ENCODE measurements around the gene ETFA. TPM values are rescaled to one million over a fixed set of nuclear protein-coding genes. Genes with fewer than 3 reads are reported as not detected.

The ETFA gene
- total and polyA plus RNA-seq, 4 experiments from 2014 or later = 47.7 to 106 (median 76.5) TPM

DNA sequence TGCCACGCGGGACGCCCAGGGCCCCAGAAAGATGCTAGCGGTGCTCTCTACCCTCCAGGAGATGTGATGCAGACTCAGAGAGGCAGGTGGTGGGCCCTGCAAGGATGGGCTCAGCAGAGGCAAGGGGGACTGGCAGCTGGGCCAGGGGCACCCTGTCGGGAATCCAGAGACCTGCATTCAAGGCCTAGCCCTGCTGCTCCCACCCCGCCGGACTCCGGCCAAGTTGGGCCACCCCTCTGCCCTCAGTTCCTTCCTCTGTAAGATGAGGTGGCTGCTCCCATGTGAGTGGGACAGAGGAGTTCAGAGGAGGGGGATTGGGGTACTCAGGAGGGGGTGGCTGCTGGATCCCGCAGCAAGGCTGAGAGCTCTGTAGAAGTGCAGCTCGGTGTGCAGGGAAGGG is 135.2 kb downstream of the ETFA start:
- intact Hi-C loops (cut with micrococcal nuclease) = no loop called here
- no peaks in the 10 kb centered on the region for H3K27me3 ChIP-seq (ENCODE audit: insufficient read depth, low read length)
- ChIA-PET CTCF (ENCODE audit: partially characterized antibody) (no interaction called here), POLR2A (ENCODE audit: partially characterized antibody) (no interaction called here)
- Mint-ChIP-seq H3K4me1 (peaks cover 0 to 2% (median 0%) of the 10 kb centered on the region in 4 donors), H3K27me3 (peaks cover 10 to 27% of the 10 kb centered on the region in 2 donors), H3K27ac (no peak overlapping the region), H3K4me3 (no peak overlapping the region), H3K36me3 (no peaks in the 10 kb centered on the region), H3K9me3 (no peaks in the 10 kb centered on the region)
- no peak for DNase-seq
- no peak overlapping the region for H3K27ac ChIP-seq (ENCODE audit: low read depth, low read length)
- H3K4me1 ChIP-seq (ENCODE audit: insufficient read depth, low read length) = peaks cover 3% of the 10 kb centered on the region
- H3K36me3 ChIP-seq (ENCODE audit: insufficient read depth, low read length) = no peaks in the 10 kb centered on the region
- no peaks in the 10 kb centered on the region for H3K9me3 ChIP-seq (ENCODE audit: control insufficient read depth in 1 of 2, low read length in 2 of 2)
- H3K4me3 ChIP-seq (ENCODE audit: low read length in 2 of 2) = no peak overlapping the region

- Histone ChIP-seq H3K27me3 (ENCODE audit: insufficient read depth, low read length) (no peaks in the 10 kb centered on the region), H3K9me3 (ENCODE audit: control insufficient read depth in 1 of 2, low read length in 2 of 2) (no peaks in the 10 kb centered on the region), H3K36me3 (ENCODE audit: insufficient read depth, low read length) (no peaks in the 10 kb centered on the region), H3K4me1 (ENCODE audit: insufficient read depth, low read length) (no peaks in the 10 kb centered on the region), H3K4me3 (ENCODE audit: low read length in 2 of 2) (no peak overlapping the region), H3K27ac (ENCODE audit: low read depth, low read length) (no peak overlapping the region)
- H3K27ac Mint-ChIP-seq = no peak overlapping the region
- no peak for DNase-seq
- peaks cover 10 to 27% of the 10 kb centered on the region in 2 donors for H3K27me3 Mint-ChIP-seq
- no peaks in the 10 kb centered on the region for H3K36me3 Mint-ChIP-seq
- intact Hi-C loops (cut with micrococcal nuclease) = no loop called here
- no peak overlapping the region for H3K4me3 Mint-ChIP-seq
- no peaks in the 10 kb centered on the region for H3K9me3 Mint-ChIP-seq
- no peaks in the 10 kb centered on the region for H3K4me1 Mint-ChIP-seq
- ChIA-PET POLR2A (ENCODE audit: partially characterized antibody) (no interaction called here), CTCF (ENCODE audit: partially characterized antibody) (no interaction called here)
Measured at GRCh38 chr15:76175442-76175841, 135.8 kb downstream of the ETFA start.

- H3K9me3 Mint-ChIP-seq = no peaks in the 10 kb centered on the region
- H3K27ac Mint-ChIP-seq = no peak overlapping the region
- Histone ChIP-seq H3K36me3 (ENCODE audit: insufficient read depth, low read length) (no peaks in the 10 kb centered on the region), H3K4me3 (ENCODE audit: low read length in 2 of 2) (no peak overlapping the region), H3K27me3 (ENCODE audit: insufficient read depth, low read length) (no peaks in the 10 kb centered on the region), H3K9me3 (ENCODE audit: control insufficient read depth in 1 of 2, low read length in 2 of 2) (no peaks in the 10 kb centered on the region), H3K4me1 (ENCODE audit: insufficient read depth, low read length) (no peaks in the 10 kb centered on the region), H3K27ac (ENCODE audit: low read depth, low read length) (no peak overlapping the region)
- no peaks in the 10 kb centered on the region for H3K4me1 Mint-ChIP-seq
- CTCF ChIA-PET (ENCODE audit: partially characterized antibody) = no interaction called here
- intact Hi-C loops (cut with micrococcal nuclease) = no loop called here
- H3K27me3 Mint-ChIP-seq = peaks cover 10 to 26% of the 10 kb centered on the region in 2 donors
- no peaks in the 10 kb centered on the region for H3K36me3 Mint-ChIP-seq
- no peak for DNase-seq
- POLR2A ChIA-PET (ENCODE audit: partially characterized antibody) = no interaction called here
- no peak overlapping the region for H3K4me3 Mint-ChIP-seq
Measured at GRCh38 chr15:76174654-76175053, 136.6 kb downstream of the ETFA start.

DNA sequence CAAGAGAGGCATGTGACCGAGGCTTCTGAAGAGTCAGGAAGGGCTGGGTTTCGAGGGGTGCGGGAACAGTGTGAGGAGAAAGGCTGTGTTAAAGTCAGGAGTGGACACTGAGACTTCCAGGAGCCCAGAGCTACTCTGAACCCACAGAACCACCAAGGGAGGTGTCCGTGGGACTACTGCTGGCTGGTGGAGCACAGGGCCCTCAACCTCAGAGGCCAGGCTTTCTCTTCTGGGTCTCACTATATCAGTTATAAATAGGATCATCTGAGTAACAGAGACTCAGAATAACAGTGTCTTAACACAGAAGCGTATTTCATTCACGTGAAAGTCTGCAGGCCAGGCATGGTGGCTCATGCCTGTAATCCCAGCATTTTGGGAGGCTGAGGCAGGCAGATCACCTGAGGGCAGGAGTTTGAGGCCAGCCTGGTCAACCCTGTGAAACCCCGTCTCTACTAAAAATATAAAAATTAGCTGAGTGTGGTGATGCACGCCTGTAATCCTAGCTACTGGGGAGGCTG is 137.9 kb downstream of the ETFA start:
- H3K9me3 Mint-ChIP-seq = no peaks in the 10 kb centered on the region
- CTCF ChIA-PET (ENCODE audit: partially characterized antibody) = no interaction called here
- no peaks in the 10 kb centered on the region for H3K4me1 Mint-ChIP-seq
- intact Hi-C loops (cut with micrococcal nuclease) = no loop called here
- Histone ChIP-seq H3K36me3 (ENCODE audit: insufficient read depth, low read length) (no peaks in the 10 kb centered on the region), H3K4me1 (ENCODE audit: insufficient read depth, low read length) (no peaks in the 10 kb centered on the region), H3K27ac (ENCODE audit: low read depth, low read length) (no peak overlapping the region), H3K4me3 (ENCODE audit: low read length in 2 of 2) (no peak overlapping the region), H3K9me3 (ENCODE audit: control insufficient read depth in 1 of 2, low read length in 2 of 2) (no peaks in the 10 kb centered on the region), H3K27me3 (ENCODE audit: insufficient read depth, low read length) (no peaks in the 10 kb centered on the region)
- no peak overlapping the region for H3K27ac Mint-ChIP-seq
- POLR2A ChIA-PET (ENCODE audit: partially characterized antibody) = no interaction called here
- H3K36me3 Mint-ChIP-seq = no peaks in the 10 kb centered on the region
- peaks cover 10 to 18% of the 10 kb centered on the region in 2 donors for H3K27me3 Mint-ChIP-seq
- no peak overlapping the region for H3K4me3 Mint-ChIP-seq
- DNase-seq = no peak

DNA sequence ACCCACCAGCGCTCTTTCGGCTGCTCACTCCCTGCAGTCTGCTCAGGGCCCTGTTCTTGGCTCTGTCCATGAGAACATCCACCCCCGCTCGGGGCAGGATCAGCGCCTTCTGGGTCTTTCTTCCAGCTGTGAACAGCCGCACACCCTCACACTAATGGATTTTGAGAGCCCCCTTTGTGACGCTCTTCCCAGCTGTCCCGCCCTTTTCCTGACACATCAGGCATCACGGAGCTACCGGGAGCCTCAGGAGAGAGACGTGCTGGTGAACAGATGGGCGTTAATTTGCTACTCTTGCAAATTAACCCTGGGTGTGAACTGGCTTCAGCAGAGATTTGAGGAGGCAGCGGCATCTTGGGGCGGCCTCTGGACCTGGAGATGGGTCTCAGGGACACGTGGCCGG is 138.5 kb downstream of the ETFA start:
- no peak overlapping the region for H3K27ac ChIP-seq (ENCODE audit: low read depth, low read length)
- Mint-ChIP-seq H3K4me3 (no peak overlapping the region), H3K27ac (no peak overlapping the region), H3K9me3 (no peaks in the 10 kb centered on the region), H3K4me1 (no peaks in the 10 kb centered on the region), H3K36me3 (no peaks in the 10 kb centered on the region), H3K27me3 (peaks cover 8 to 14% of the 10 kb centered on the region in 2 donors)
- ChIA-PET CTCF (ENCODE audit: partially characterized antibody) (no interaction called here), POLR2A (ENCODE audit: partially characterized antibody) (no interaction called here)
- DNase-seq = no peak
- no peak overlapping the region for H3K4me3 ChIP-seq (ENCODE audit: low read length in 2 of 2)
- intact Hi-C loops (cut with micrococcal nuclease) = no loop called here
- H3K27me3 ChIP-seq (ENCODE audit: insufficient read depth, low read length) = no peaks in the 10 kb centered on the region
- H3K4me1 ChIP-seq (ENCODE audit: insufficient read depth, low read length) = no peaks in the 10 kb centered on the region
- no peaks in the 10 kb centered on the region for H3K9me3 ChIP-seq (ENCODE audit: control insufficient read depth in 1 of 2, low read length in 2 of 2)
- H3K36me3 ChIP-seq (ENCODE audit: insufficient read depth, low read length) = no peaks in the 10 kb centered on the region

DNA sequence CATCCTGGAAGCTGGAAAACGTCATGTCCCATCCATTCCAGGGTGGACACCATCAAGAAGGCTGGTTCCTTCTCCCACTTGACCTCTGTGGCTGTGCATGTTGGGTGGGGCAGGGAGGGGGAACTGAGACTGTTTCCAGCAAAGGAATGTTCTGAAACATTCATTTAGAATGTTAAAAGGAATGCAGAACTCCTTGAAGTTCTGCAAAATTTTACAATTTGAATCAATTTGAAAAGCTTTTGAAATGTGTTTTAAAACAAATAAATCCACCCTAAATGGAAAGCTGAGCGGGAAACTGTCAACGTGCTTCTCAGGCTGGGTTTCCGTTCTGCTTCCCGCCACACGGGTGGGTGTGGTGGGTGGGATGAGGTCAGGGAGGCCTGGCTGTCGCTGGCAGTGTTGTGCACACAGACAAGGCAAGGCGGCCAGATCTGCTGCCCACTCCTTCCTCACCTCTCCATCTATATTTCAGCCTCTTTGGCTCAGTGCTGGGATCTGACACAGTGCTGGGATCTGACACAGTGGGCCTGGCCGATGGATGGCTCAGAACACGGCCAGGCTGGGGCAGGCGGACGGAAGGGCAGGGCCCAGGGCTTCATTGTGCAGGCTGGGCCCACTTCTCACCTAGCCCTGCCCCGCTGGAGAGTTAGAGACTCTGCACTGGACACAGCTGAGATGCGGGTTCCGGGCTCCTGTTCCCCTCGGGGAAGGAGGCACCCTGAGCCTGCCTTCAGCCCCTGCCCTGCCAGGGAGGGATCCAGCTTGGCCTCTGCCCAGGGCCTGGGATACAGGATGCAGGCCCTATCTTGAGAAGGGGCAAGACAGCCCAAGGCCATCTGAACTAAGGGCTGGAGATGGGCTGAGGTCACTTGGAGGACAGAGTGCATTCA is 141.1 kb downstream of the ETFA start:
- Histone ChIP-seq H3K27me3 (ENCODE audit: insufficient read depth, low read length) (no peaks in the 10 kb centered on the region), H3K4me1 (ENCODE audit: insufficient read depth, low read length) (no peaks in the 10 kb centered on the region), H3K4me3 (ENCODE audit: low read length in 2 of 2) (no peak overlapping the region), H3K9me3 (ENCODE audit: control insufficient read depth in 1 of 2, low read length in 2 of 2) (no peaks in the 10 kb centered on the region), H3K36me3 (ENCODE audit: insufficient read depth, low read length) (no peaks in the 10 kb centered on the region), H3K27ac (ENCODE audit: low read depth, low read length) (no peak overlapping the region)
- no peaks in the 10 kb centered on the region for H3K36me3 Mint-ChIP-seq
- no peak for DNase-seq
- intact Hi-C loops (cut with micrococcal nuclease) = no loop called here
- H3K9me3 Mint-ChIP-seq = no peaks in the 10 kb centered on the region
- CTCF ChIA-PET (ENCODE audit: partially characterized antibody) = interaction anchor here (1.1 kb wide), 1 partner anchor 18 kb away, joined by 3 read pairs; no protein-coding TSS in a partner anchor
- no peak overlapping the region for H3K27ac Mint-ChIP-seq
- POLR2A ChIA-PET (ENCODE audit: partially characterized antibody) = no interaction called here
- peaks cover 3 to 4% of the 10 kb centered on the region in 2 donors for H3K27me3 Mint-ChIP-seq
- no peaks in the 10 kb centered on the region for H3K4me1 Mint-ChIP-seq
- H3K4me3 Mint-ChIP-seq = no peak overlapping the region

DNA sequence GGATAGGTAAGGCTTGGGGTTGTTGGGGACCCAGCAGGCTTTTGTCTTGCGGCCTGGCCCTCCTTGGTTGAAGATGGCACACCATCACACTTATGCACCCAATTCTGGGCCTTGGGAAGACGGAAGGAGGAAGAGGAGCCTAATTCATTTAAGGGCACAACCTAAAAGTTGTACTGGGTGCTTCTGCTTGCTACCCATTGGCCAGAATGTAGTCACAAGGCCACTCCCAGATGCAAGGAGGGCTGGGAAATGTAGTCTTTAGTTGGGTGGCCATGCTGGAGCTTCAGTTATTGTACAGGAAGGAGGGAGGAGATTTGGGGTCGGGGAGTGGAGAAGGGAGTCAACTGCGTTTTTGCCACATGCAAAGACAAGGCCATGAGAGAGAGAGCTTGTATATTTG is 142.3 kb downstream of the ETFA start:
- ChIA-PET CTCF (ENCODE audit: partially characterized antibody) (no interaction called here), POLR2A (ENCODE audit: partially characterized antibody) (no interaction called here)
- no peaks in the 10 kb centered on the region for H3K36me3 Mint-ChIP-seq

More for the DNA sequence above, 142.3 kb downstream of the ETFA start:
- DNase-seq = no peak
- intact Hi-C loops (cut with micrococcal nuclease) = no loop called here
- Mint-ChIP-seq H3K4me1 (no peaks in the 10 kb centered on the region), H3K4me3 (no peak overlapping the region), H3K27ac (no peak overlapping the region), H3K9me3 (no peaks in the 10 kb centered on the region), H3K27me3 (peaks cover 0 to 4% of the 10 kb centered on the region in 2 donors)
- Histone ChIP-seq H3K27ac (ENCODE audit: low read depth, low read length) (no peak overlapping the region), H3K27me3 (ENCODE audit: insufficient read depth, low read length) (no peaks in the 10 kb centered on the region), H3K4me1 (ENCODE audit: insufficient read depth, low read length) (no peaks in the 10 kb centered on the region), H3K36me3 (ENCODE audit: insufficient read depth, low read length) (no peaks in the 10 kb centered on the region), H3K9me3 (ENCODE audit: control insufficient read depth in 1 of 2, low read length in 2 of 2) (no peaks in the 10 kb centered on the region), H3K4me3 (ENCODE audit: low read length in 2 of 2) (no peak overlapping the region)

Measured in CD4-positive, alpha-beta memory T cell (primary cell).